Measurements from ENCODE around the gene BPI. TPM values are rescaled to one million over a fixed set of nuclear protein-coding genes. Genes with fewer than 3 reads are reported as not detected.

The BPI gene
- total RNA-seq, 4 donors from 2014 or later, result not detected

GRCh38 chr20:38286586-38287531 is 17.1 kb upstream of the BPI start:
- ATAC-seq (no peak), DNase-seq (no peak)
- Histone ChIP-seq H3K27me3 (no peaks in the 10 kb centered on the region), H3K36me3 (no peaks in the 10 kb centered on the region), H3K27ac (no peak overlapping the region), H3K4me3 (no peak overlapping the region), H3K4me1 (no peaks in the 10 kb centered on the region), H3K9me3 (no peaks in the 10 kb centered on the region)
- in situ Hi-C loops (cut with MboI; ENCODE audit: low sequenced_read_pairs in 4 of 4) (no loop called here), intact Hi-C loops (cut with DNase I; ENCODE audit: low total_unique reads) (no loop called here)
- TF ChIP-seq CTCF (IDR thresholded peaks at IDR 0.05 in 4 of 5, conservative IDR thresholded peaks at IDR 0.05 in 1 of 5), result no peak
- no peak for TF ChIP-seq POLR2A (IDR thresholded peaks at IDR 0.05)

- in situ Hi-C loops (cut with MboI; ENCODE audit: low sequenced_read_pairs in 4 of 4) (no loop called here), intact Hi-C loops (cut with DNase I; ENCODE audit: low total_unique reads) (no loop called here)
- ATAC-seq (no peak), DNase-seq (no peak)
- H3K27ac ChIP-seq, result no peak overlapping the region
- TF ChIP-seq CTCF (IDR thresholded peaks at IDR 0.05 in 4 of 5, conservative IDR thresholded peaks at IDR 0.05 in 1 of 5) (no peak), POLR2A (IDR thresholded peaks at IDR 0.05) (no peak)
- no peak overlapping the region for H3K4me3 ChIP-seq
- H3K4me1 ChIP-seq, result no peaks in the 10 kb centered on the region
- no peaks in the 10 kb centered on the region for H3K36me3 ChIP-seq
- no peaks in the 10 kb centered on the region for H3K27me3 ChIP-seq
- no peaks in the 10 kb centered on the region for H3K9me3 ChIP-seq
Observed at GRCh38 chr20:38290829-38291814, 12.8 kb upstream of the BPI start.

GRCh38 chr20:38291966-38292365 is 12.0 kb upstream of the BPI start:
- Histone ChIP-seq H3K27me3 (no peaks in the 10 kb centered on the region), H3K36me3 (no peaks in the 10 kb centered on the region), H3K27ac (no peak overlapping the region), H3K4me1 (no peaks in the 10 kb centered on the region), H3K9me3 (no peaks in the 10 kb centered on the region), H3K4me3 (no peak overlapping the region)
- DNase-seq, result no peak
- ATAC-seq, result no peak
- in situ Hi-C loops (cut with MboI; ENCODE audit: low sequenced_read_pairs in 4 of 4), result no loop called here
- intact Hi-C loops (cut with DNase I; ENCODE audit: low total_unique reads), result no loop called here
- no peak for TF ChIP-seq CTCF (IDR thresholded peaks at IDR 0.05 in 4 of 5, conservative IDR thresholded peaks at IDR 0.05 in 1 of 5)
- no peak for TF ChIP-seq POLR2A (IDR thresholded peaks at IDR 0.05)

GRCh38 chr20:38293491-38294065 is 10.4 kb upstream of the BPI start:
- H3K27ac ChIP-seq, result no peak overlapping the region
- intact Hi-C loops (cut with DNase I; ENCODE audit: low total_unique reads) (no loop called here), in situ Hi-C loops (cut with MboI; ENCODE audit: low sequenced_read_pairs in 4 of 4) (no loop called here)
- no peak overlapping the region for H3K4me3 ChIP-seq
- no peak for ATAC-seq
- no peaks in the 10 kb centered on the region for H3K27me3 ChIP-seq
- no peak for TF ChIP-seq CTCF (IDR thresholded peaks at IDR 0.05 in 4 of 5, conservative IDR thresholded peaks at IDR 0.05 in 1 of 5)
- no peak for TF ChIP-seq POLR2A (IDR thresholded peaks at IDR 0.05)
- no peaks in the 10 kb centered on the region for H3K9me3 ChIP-seq
- DNase-seq, result no peak
- H3K4me1 ChIP-seq, result no peaks in the 10 kb centered on the region
- H3K36me3 ChIP-seq, result no peaks in the 10 kb centered on the region

Data from gastrocnemius medialis (tissue), 4 donors.